PC-9 (cell line): ENCODE results near the gene PNPLA2.

Source experiments
- EZH2 ChIP-seq: fragments of 200-600 bp; sonication (generic); IDR thresholded peaks from 2 replicates; pipeline ENCODE4 v1.8.0; 2017; ENCODE audit warnings: antibody characterized with exemption, low read depth
- TF ChIP-seq, protein P1 (sequence below): fragments of 200-600 bp; sonication (generic); conservative IDR thresholded peaks from 2 replicates; pipeline ENCODE4 v1.6.1; 2017; ENCODE audit warnings: mixed run types, antibody characterized with exemption, mild to moderate bottlenecking, moderate library complexity

DNA sequence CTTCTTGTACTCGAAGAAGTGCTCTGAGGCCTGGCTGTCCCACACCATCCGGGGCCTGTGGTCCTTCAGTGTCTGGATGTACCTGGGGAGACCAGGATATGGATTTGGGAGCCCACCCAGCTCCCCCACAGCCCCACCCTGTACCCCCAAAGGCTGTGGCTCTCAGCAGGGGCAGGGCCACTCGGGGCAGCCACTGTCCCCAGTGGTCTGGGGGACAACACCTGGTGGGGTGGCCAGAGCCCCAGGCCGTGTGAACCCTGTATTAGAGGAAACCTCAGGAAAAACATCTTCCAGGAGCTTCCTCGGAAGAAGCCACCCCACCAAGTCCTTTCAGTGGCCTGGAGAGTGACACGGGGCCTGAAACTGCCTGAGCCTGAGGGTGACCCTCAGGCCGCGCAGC is 51.7 kb downstream of the PNPLA2 start:
- TF ChIP-seq, protein P1, sequence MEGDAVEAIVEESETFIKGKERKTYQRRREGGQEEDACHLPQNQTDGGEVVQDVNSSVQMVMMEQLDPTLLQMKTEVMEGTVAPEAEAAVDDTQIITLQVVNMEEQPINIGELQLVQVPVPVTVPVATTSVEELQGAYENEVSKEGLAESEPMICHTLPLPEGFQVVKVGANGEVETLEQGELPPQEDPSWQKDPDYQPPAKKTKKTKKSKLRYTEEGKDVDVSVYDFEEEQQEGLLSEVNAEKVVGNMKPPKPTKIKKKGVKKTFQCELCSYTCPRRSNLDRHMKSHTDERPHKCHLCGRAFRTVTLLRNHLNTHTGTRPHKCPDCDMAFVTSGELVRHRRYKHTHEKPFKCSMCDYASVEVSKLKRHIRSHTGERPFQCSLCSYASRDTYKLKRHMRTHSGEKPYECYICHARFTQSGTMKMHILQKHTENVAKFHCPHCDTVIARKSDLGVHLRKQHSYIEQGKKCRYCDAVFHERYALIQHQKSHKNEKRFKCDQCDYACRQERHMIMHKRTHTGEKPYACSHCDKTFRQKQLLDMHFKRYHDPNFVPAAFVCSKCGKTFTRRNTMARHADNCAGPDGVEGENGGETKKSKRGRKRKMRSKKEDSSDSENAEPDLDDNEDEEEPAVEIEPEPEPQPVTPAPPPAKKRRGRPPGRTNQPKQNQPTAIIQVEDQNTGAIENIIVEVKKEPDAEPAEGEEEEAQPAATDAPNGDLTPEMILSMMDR, result no peak; the same call in 1 of the 2 replicates
- TF ChIP-seq EZH2, result no peak
